Activated CD8-positive, alpha-beta T cell treated with anti-CD3 and anti-CD28 coated beads, Interleukin-2, amount 10 ng/mL, durations not matched to agents 7 days and 5 days (primary cell): ENCODE results near the gene WNT4. TPM values are rescaled to one million over a fixed set of nuclear protein-coding genes. Genes with fewer than 3 reads are reported as not detected.

ENCODE experiments used
- ATAC-seq: fragments of 150-1000 bp; cut with Tn5 transposase; one replicate; pipeline ENCODE4 v1.10.0; 2021; ENCODE audit warnings: moderate library complexity
- CTCF ChIA-PET: fragments of 350-600 bp; sonication (Branson Sonifier 250); formaldehyde crosslinking; loops from one replicate; lab custom pipeline; 2021; ENCODE audit warnings: antibody characterized with exemption; lab: Charles Lee
- POLR2A ChIA-PET: fragments of 350-600 bp; sonication (Branson Sonifier 250); formaldehyde crosslinking; loops from one replicate; lab custom pipeline; 2021; ENCODE audit warnings: antibody characterized with exemption; lab: Charles Lee
- DNase-seq: peaks from one replicate; pipeline ENCODE4 v3.0.0-alpha.2; 2020
- H3K27ac Mint-ChIP-seq: one replicate; pipeline ENCODE4 v1.8.0; 2021; ENCODE audit warnings: mild to moderate bottlenecking, mixed read lengths
- H3K27me3 Mint-ChIP-seq: one replicate; pipeline ENCODE4 v1.8.0; 2021; ENCODE audit warnings: low read depth, mixed read lengths
- H3K36me3 Mint-ChIP-seq: one replicate; pipeline ENCODE4 v1.8.0; 2021; ENCODE audit warnings: low read depth, mixed read lengths
- H3K4me1 Mint-ChIP-seq: one replicate; pipeline ENCODE4 v1.8.0; 2021; ENCODE audit warnings: low read depth, mixed read lengths
- H3K4me3 Mint-ChIP-seq: one replicate; pipeline ENCODE4 v1.8.0; 2021; ENCODE audit warnings: mild to moderate bottlenecking, mixed read lengths
- H3K9me3 Mint-ChIP-seq: one replicate; pipeline ENCODE4 v1.8.0; 2022; ENCODE audit warnings: mixed read lengths; ENCODE audit not compliant: insufficient read depth
- total RNA-seq, 2 experiments: library from RNA; stranded (reverse); gene quantifications; one replicate each; pipeline ENCODE4 v1.2.3, GENCODE V29; 2021

WNT4 gene
- total RNA-seq, 2 experiments from 2014 or later: not detected

DNA sequence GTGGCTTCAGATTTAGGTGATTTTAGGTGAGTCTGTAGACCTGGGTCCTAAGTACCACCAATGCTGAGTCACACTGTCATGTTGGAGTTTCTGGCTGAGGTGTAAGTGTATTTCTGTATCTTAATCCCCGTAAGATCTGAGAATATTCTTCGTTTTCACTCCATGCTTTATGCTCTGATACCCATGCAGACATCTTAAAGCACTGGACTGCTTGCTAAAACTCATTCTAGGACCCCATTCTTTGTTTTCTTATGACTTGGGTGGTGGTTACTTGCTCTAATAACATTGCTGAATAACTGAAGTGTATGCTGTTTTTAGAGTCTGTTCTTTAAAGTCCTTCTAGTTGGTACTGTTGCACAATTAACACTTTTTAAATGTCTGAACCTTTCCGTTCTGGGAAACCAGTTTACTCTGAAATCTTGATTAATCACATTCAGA, 53.7 kb downstream of the WNT4 start:
- H3K36me3 Mint-ChIP-seq: peaks cover 81% of the 10 kb centered on the region
- H3K4me1 Mint-ChIP-seq: peaks cover 89% of the 10 kb centered on the region
- no peaks in the 10 kb centered on the region for H3K9me3 Mint-ChIP-seq
- H3K27ac Mint-ChIP-seq: peak overlapping the region; percentile 87
- ChIA-PET CTCF (interaction anchor here (0.8 to 2.7 kb wide), 6 partner anchors 16 to 66 kb away, joined by 3 to 15 read pairs (median 6); partner anchors contain the start of gene CDC42), POLR2A (interaction anchor here (0.6 to 2.2 kb wide), 7 partner anchors 11 to 79 kb away, joined by 3 to 20 read pairs (median 4); partner anchors contain the start of gene CDC42)
- no peak for DNase-seq
- ATAC-seq: peak; percentile 8
- no peaks in the 10 kb centered on the region for H3K27me3 Mint-ChIP-seq
- peak overlapping the region; percentile 62 for H3K4me3 Mint-ChIP-seq

GRCh38 chr1:22088331-22088730, 54.6 kb downstream of the WNT4 start:
- Mint-ChIP-seq H3K27ac (peak overlapping the region; percentile 87), H3K4me3 (peak overlapping the region; percentile 62), H3K36me3 (peaks cover 82% of the 10 kb centered on the region), H3K27me3 (no peaks in the 10 kb centered on the region), H3K4me1 (peaks cover 89% of the 10 kb centered on the region), H3K9me3 (no peaks in the 10 kb centered on the region)
- DNase-seq (no peak), ATAC-seq (no peak)
- CTCF ChIA-PET: no interaction called here
- POLR2A ChIA-PET: interaction anchor here (0.8 to 1.0 kb wide), 2 partner anchors 36 to 63 kb away, joined by 3 read pairs; partner anchors contain the start of gene CDC42

DNA sequence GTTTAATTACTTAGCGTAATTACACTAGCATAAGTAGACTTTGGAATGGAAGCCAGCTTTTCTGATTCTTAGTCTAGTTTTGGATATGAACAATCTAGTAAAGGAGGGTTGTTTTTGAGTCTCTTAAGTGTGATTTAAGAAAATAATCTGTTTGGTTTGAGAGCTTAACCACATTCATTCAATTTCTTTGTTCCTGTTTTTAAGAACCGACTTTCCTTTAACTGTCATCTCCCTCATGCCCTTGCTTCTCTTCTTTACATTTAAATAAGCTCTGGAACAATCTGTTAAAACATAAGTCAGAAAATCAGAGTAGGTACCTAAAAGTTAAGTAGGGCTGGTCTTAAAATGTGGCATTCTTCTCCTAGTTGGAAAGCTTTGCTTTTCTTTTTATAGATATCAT, 62.7 kb downstream of the WNT4 start:
- H3K4me1 Mint-ChIP-seq: peaks cover 73% of the 10 kb centered on the region
- H3K4me3 Mint-ChIP-seq: no peak overlapping the region
- ChIA-PET POLR2A (interaction anchor here (2.6 kb wide), 1 partner anchor 27 kb away, joined by 7 read pairs; the partner anchor contains the start of gene CDC42), CTCF (interaction anchor here (0.9 to 3.0 kb wide), 4 partner anchors 13 to 56 kb away, joined by 3 to 12 read pairs (median 3); no protein-coding TSS in a partner anchor)
- peaks cover 77% of the 10 kb centered on the region for H3K36me3 Mint-ChIP-seq
- no peaks in the 10 kb centered on the region for H3K27me3 Mint-ChIP-seq
- H3K27ac Mint-ChIP-seq: no peak overlapping the region
- DNase-seq (no peak), ATAC-seq (no peak)
- no peaks in the 10 kb centered on the region for H3K9me3 Mint-ChIP-seq

DNA sequence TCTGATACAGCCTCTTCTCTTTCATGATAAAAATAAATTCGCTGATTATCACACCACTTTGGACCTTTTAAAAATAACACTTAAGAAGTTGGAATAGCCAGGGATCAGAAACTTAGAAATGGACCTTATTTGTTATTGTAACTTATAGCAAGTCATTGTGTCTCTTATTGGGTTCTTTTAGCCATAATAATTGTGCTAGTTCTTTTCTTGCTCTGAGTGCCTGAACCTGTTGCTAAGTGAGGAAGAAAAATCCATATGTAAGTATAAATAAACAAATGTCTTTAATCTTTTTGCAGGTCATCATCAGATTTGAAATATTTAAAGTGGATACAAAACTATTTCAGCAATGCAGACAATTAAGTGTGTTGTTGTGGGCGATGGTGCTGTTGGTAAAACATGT, 64.8 kb downstream of the WNT4 start:
- POLR2A ChIA-PET: interaction anchor here (0.6 kb wide), 1 partner anchor 46 kb away, joined by 3 read pairs; no protein-coding TSS in a partner anchor
- CTCF ChIA-PET: interaction anchor here (1.0 kb wide), 1 partner anchor 21 kb away, joined by 3 read pairs; no protein-coding TSS in a partner anchor
- H3K27ac Mint-ChIP-seq: no peak overlapping the region
- peaks cover 74% of the 10 kb centered on the region for H3K4me1 Mint-ChIP-seq
- H3K4me3 Mint-ChIP-seq: no peak overlapping the region
- H3K36me3 Mint-ChIP-seq: peaks cover 72% of the 10 kb centered on the region
- no peaks in the 10 kb centered on the region for H3K9me3 Mint-ChIP-seq
- DNase-seq (no peak), ATAC-seq (no peak)
- H3K27me3 Mint-ChIP-seq: no peaks in the 10 kb centered on the region

DNA sequence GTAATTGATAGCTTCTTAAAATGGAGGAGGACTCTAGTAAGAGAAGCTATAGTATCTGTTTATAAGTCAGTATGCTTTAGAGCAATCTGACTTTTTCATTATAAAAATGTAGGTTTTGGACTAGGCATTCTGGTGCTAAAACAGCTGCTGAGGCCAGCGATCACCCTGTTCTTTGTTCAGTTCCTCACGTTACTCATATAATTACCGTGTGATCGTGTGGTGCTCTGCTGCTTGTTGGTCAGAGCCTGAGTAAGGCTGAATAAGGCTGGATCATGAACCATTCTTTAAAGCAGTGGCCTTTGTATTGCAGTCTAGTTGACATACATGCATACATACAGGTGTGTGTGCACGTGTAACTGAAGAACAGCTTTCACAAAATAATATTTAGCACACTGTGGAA, 65.2 kb downstream of the WNT4 start:
- no peaks in the 10 kb centered on the region for H3K27me3 Mint-ChIP-seq
- H3K4me1 Mint-ChIP-seq: peaks cover 77% of the 10 kb centered on the region
- H3K9me3 Mint-ChIP-seq: no peaks in the 10 kb centered on the region
- ChIA-PET CTCF (interaction anchor here (1.0 kb wide), 1 partner anchor 21 kb away, joined by 3 read pairs; no protein-coding TSS in a partner anchor), POLR2A (no interaction called here)
- H3K36me3 Mint-ChIP-seq: peaks cover 75% of the 10 kb centered on the region
- DNase-seq: no peak
- H3K27ac Mint-ChIP-seq: no peak overlapping the region
- no peak for ATAC-seq
- H3K4me3 Mint-ChIP-seq: no peak overlapping the region

- H3K36me3 Mint-ChIP-seq: peaks cover 74% of the 10 kb centered on the region
- no peak for ATAC-seq
- DNase-seq: no peak
- ChIA-PET CTCF (interaction anchor here (1.0 kb wide), 1 partner anchor 340 kb away, joined by 3 read pairs; no protein-coding TSS in a partner anchor), POLR2A (interaction anchor here (0.9 kb wide), 1 partner anchor 52 kb away, joined by 3 read pairs; no protein-coding TSS in a partner anchor)
- H3K9me3 Mint-ChIP-seq: no peaks in the 10 kb centered on the region
- peak overlapping the region; percentile 56 for H3K27ac Mint-ChIP-seq
- peaks cover 78% of the 10 kb centered on the region for H3K4me1 Mint-ChIP-seq
- H3K4me3 Mint-ChIP-seq: no peak overlapping the region
- no peaks in the 10 kb centered on the region for H3K27me3 Mint-ChIP-seq
Observed at GRCh38 chr1:22076346-22076745, 66.6 kb downstream of the WNT4 start.

DNA sequence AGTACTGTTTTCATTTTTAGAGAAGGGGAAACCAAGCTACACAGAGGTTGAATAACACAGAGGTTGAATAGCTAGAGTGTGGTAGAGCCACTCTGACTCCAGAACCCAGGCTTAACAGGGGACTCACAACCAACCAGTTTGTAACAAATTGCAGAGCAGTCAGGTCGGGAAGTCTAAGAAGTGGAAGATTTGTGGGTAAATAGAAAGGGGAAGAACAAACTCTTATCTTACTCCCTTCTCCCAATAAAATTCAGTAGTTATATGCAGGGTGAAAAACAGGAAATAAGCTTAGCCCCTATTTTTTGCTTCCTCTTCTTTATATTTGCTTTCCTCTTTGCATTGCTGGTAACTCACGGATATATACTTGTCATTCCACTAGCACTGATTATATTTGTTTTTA, 67.2 kb downstream of the WNT4 start:
- ATAC-seq: peak; percentile 39
- H3K4me1 Mint-ChIP-seq: peaks cover 74% of the 10 kb centered on the region

GRCh38 chr1:22074803-22075202, 68.1 kb downstream of the WNT4 start:
- no peaks in the 10 kb centered on the region for H3K27me3 Mint-ChIP-seq
- DNase-seq (no peak), ATAC-seq (no peak)
- H3K27ac Mint-ChIP-seq: peak overlapping the region; percentile 5
- CTCF ChIA-PET: interaction anchor here (0.5 to 1.2 kb wide), 2 partner anchors 8 to 904 kb away, joined by 3 to 4 read pairs; no protein-coding TSS in a partner anchor
- H3K4me1 Mint-ChIP-seq: peaks cover 73% of the 10 kb centered on the region
- no peaks in the 10 kb centered on the region for H3K9me3 Mint-ChIP-seq
- POLR2A ChIA-PET: interaction anchor here (1.5 kb wide), 1 partner anchor 19 kb away, joined by 4 read pairs; no protein-coding TSS in a partner anchor
- no peak overlapping the region for H3K4me3 Mint-ChIP-seq
- peaks cover 75% of the 10 kb centered on the region for H3K36me3 Mint-ChIP-seq

More for the DNA sequence above, 67.2 kb downstream of the WNT4 start:
- Mint-ChIP-seq H3K9me3 (no peaks in the 10 kb centered on the region), H3K4me3 (no peak overlapping the region), H3K36me3 (peaks cover 72% of the 10 kb centered on the region), H3K27me3 (no peaks in the 10 kb centered on the region), H3K27ac (peak overlapping the region; percentile 20)
- ChIA-PET POLR2A (interaction anchor here (0.9 to 1.5 kb wide), 2 partner anchors 20 to 51 kb away, joined by 3 to 4 read pairs; no protein-coding TSS in a partner anchor), CTCF (interaction anchor here (1.0 to 1.2 kb wide), 2 partner anchors 9 to 341 kb away, joined by 3 to 4 read pairs; no protein-coding TSS in a partner anchor)
- DNase-seq: no peak

GRCh38 chr1:22071511-22071910, 71.4 kb downstream of the WNT4 start:
- peaks cover 71% of the 10 kb centered on the region for H3K36me3 Mint-ChIP-seq

More at GRCh38 chr1:22071511-22071910, 71.4 kb downstream of the WNT4 start:
- no peak overlapping the region for H3K4me3 Mint-ChIP-seq
- no peak for ATAC-seq
- peaks cover 71% of the 10 kb centered on the region for H3K4me1 Mint-ChIP-seq
- CTCF ChIA-PET: no interaction called here
- no peak for DNase-seq
- H3K9me3 Mint-ChIP-seq: no peaks in the 10 kb centered on the region
- no peaks in the 10 kb centered on the region for H3K27me3 Mint-ChIP-seq
- POLR2A ChIA-PET: interaction anchor here (1.3 kb wide), 1 partner anchor 46 kb away, joined by 3 read pairs; no protein-coding TSS in a partner anchor
- H3K27ac Mint-ChIP-seq: no peak overlapping the region

Other genes with a start within 250 kb of the WNT4 start
- 1 to 10 TPM; 3.2 to 3.8 TPM for gene HSPG2, start 205.8 kb downstream of the WNT4 start, total RNA-seq
- not detected for gene CELA3B, start 166.1 kb downstream of the WNT4 start, total RNA-seq
- not detected for gene CELA3A, start 141.4 kb downstream of the WNT4 start, total RNA-seq
- 100 to 1,000 TPM; 365 to 389 TPM for gene CDC42, start 90.4 kb downstream of the WNT4 start, total RNA-seq